ENCODE measurements around the gene CA5A. TPM values are rescaled to one million over a fixed set of nuclear protein-coding genes. Genes with fewer than 3 reads are reported as not detected.

The CA5A gene
- total and polyA plus RNA-seq, 2 of the 13 experiments (the other 11 are each of a cell fraction or from before 2014, with no cell fraction given): 66.8 to 106 TPM

DNA sequence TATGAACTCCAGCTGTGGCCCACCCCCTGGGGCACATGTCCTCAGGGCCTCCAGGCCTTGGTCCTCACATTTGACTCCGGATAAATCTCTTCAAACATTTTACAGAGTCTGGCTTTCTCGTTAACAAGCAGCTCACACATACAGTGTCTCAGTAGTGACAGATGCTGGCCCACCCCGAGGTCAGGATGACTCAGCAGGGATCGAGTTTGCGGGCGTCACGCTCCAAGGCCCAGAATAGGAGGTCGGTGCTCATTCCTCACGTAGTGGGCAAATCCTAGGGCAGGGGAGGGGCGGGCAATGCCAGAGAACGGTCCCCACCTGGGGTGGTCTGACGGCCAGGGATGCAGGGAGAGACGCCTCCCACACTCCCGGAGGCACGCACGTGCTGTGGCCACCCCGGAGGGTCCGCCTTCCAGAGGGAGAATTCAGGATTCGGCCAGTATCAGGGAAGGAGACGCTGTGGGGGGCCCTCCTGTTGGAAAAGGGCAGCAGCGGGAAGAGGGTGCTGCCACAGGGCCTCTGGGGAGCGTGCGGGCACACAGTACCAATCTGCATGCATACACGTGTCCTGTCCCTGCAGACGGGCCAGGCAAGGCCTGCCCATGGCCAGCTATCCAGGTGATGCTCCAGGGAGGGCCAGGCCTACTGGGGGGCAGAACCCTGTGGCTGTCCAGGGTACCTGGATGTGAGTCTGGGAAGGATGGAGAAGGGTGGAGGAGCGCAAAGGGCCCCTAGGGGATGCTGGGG lies 75.6 kb downstream of the CA5A start:
- Histone ChIP-seq H3K27ac (ENCODE audit: extremely low read length, insufficient read depth, low read length) (peak overlapping the region; percentile 98), H3K79me2 (ENCODE audit: insufficient read depth, low read length) (peaks cover 92% of the 10 kb centered on the region)
- POLR2A ChIA-PET: interaction anchor here (0.9 to 13.8 kb wide), 10 partner anchors 7 to 95 kb away, joined by 3 to 399 read pairs (median 4); partner anchors contain the start of genes KLHDC4 and SLC7A5
- peak; percentile 71; the same call in 1 of the 2 replicates for TF ChIP-seq CHD4 (IDR thresholded peaks at IDR 0.05; ENCODE audit: borderline replicate concordance, low read length)
- no peak for TF ChIP-seq STAT5B (CRISPR knock-in tag; IDR thresholded peaks at IDR 0.05)
- 0 out of 2 replicates have a peak, but pooled peaks have one; percentile 31 for TF ChIP-seq ZNF451 (CRISPR knock-in tag; IDR thresholded peaks at IDR 0.05)
- TF ChIP-seq, protein P1, sequence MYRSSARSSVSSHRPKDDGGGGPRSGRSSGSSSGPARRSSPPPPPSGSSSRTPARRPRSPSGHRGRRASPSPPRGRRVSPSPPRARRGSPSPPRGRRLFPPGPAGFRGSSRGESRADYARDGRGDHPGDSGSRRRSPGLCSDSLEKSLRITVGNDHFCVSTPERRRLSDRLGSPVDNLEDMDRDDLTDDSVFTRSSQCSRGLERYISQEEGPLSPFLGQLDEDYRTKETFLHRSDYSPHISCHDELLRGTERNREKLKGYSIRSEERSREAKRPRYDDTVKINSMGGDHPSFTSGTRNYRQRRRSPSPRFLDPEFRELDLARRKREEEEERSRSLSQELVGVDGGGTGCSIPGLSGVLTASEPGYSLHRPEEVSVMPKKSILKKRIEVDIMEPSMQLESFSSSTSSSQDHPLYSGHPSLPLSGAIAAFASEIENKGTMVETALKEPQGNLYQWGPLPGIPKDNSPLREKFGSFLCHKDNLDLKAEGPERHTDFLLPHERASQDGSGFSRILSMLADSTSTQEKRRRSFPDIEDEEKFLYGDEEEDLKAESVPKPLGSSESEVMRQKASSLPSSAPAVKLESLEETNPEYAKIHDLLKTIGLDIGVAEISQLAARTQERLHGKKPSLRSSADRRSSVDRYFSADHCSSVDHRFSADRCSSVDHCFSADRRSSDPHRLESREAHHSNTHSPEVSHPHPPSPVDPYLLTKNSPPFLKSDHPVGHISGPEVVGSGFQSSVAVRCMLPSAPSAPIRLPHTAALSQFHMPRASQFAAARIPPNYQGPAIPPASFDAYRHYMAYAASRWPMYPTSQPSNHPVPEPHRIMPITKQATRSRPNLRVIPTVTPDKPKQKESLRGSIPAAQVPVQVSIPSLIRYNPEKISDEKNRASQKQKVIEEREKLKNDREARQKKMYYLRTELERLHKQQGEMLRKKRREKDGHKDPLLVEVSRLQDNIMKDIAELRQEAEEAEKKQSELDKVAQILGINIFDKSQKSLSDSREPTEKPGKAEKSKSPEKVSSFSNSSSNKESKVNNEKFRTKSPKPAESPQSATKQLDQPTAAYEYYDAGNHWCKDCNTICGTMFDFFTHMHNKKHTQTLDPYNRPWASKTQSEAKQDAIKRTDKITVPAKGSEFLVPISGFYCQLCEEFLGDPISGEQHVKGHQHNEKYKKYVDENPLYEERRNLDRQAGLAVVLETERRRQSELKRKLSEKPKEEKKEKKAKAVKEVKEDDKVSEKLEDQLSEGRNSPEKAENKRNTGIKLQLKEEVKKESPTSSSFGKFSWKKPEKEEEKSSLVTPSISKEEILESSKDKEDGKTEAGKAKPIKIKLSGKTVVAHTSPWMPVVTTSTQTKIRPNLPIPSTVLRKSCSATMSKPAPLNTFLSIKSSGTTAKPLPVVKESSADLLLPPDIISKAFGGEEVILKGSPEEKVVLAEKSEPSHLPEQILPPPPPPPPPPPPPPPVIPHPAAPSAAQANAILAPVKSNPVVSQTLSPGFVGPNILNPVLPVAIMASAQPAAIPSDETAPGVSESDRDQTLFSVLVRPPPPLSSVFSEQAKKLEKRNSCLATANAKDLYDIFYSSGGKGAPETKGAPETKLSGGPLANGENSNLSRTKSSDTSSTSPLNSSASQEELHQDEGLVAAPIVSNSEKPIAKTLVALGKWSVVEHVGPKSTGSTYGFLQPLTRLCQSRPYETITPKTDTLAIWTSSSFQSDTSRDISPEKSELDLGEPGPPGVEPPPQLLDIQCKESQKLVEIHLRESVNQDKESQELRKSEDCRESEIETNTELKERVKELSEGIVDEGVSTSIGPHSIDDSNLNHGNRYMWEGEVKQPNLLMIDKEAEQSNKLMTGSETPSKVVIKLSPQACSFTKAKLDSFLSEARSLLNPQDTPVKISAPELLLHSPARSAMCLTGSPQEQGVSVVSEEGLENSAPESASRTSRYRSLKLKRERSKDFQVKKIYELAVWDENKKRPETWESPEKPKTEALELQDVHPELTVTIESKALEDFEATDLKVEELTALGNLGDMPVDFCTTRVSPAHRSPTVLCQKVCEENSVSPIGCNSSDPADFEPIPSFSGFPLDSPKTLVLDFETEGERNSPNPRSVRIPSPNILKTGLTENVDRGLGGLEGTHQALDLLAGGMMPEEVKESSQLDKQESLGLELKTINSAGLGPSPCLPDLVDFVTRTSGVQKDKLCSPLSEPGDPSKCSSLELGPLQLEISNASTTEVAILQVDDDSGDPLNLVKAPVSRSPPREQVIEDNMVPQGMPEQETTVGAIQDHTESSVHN (CRISPR knock-in tag; IDR thresholded peaks at IDR 0.05): peak; percentile 61; the same call in 1 of the 2 replicates
- TF ChIP-seq TBX3 (IDR thresholded peaks at IDR 0.05; ENCODE audit: borderline replicate concordance): peak; percentile 29; the same call in 1 of the 2 replicates
- no peak for TF ChIP-seq SMYD3 (CRISPR knock-in tag; IDR thresholded peaks at IDR 0.05)
- TF ChIP-seq KDM2A (CRISPR knock-in tag; IDR thresholded peaks at IDR 0.05; ENCODE audit: borderline replicate concordance, low read depth): peak; percentile 68; the same call in 1 of the 2 replicates
- TF ChIP-seq, protein P2, sequence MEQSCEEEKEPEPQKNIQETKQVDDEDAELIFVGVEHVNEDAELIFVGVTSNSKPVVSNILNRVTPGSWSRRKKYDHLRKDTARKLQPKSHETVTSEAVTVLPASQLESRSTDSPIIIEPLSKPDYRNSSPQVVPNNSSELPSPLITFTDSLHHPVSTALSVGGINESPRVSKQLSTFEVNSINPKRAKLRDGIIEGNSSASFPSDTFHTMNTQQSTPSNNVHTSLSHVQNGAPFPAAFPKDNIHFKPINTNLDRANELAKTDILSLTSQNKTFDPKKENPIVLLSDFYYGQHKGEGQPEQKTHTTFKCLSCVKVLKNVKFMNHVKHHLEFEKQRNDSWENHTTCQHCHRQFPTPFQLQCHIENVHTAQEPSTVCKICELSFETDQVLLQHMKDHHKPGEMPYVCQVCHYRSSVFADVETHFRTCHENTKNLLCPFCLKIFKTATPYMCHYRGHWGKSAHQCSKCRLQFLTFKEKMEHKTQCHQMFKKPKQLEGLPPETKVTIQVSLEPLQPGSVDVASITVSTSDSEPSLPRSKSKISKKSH (CRISPR knock-in tag; IDR thresholded peaks at IDR 0.05; ENCODE audit: borderline replicate concordance): peak; percentile 47; the same call in 1 of the 2 replicates
- no peak for TF ChIP-seq ZNF12 (CRISPR knock-in tag; IDR thresholded peaks at IDR 0.05)
- no peak for TF ChIP-seq NFIC (IDR thresholded peaks at IDR 0.05; ENCODE audit: low read length)
- TF ChIP-seq ZNF563 (CRISPR knock-in tag; IDR thresholded peaks at IDR 0.05): peak; percentile 67; the same call in 1 of the 2 replicates
- peak; percentile 23; the same call in 1 of the 2 replicates for TF ChIP-seq POLR2AphosphoS5 (IDR thresholded peaks at IDR 0.05; ENCODE audit: low read depth, low read length)
- 0 out of 2 replicates have a peak, but pooled peaks have one; percentile 33 for TF ChIP-seq SP4 (CRISPR knock-in tag; IDR thresholded peaks at IDR 0.05)

More for the DNA sequence above, 75.6 kb downstream of the CA5A start:
- ATAC-seq: peak; percentile 9
- CTCF ChIA-PET (ENCODE audit: low intra/inter-chr PET ratio, low total read pairs): no interaction called here
- intact Hi-C loops (cut with micrococcal nuclease; ENCODE audit: unreplicated experiment): no loop called here
- DNase-seq (ENCODE audit: low spot score): peak; percentile 84
- H4K20me1 ChIP-seq (ENCODE audit: insufficient read depth, low read length): peaks cover 56% of the 10 kb centered on the region
- H3K36me3 ChIP-seq (replicated peaks in 1 of 2; ENCODE audit: control insufficient read depth in 1 of 2, insufficient read depth in 2 of 2, low read length in 2 of 2): peaks cover 3 to 11% of the 10 kb centered on the region in 2 experiments; a peak in 4 of 5 replicates
- no peaks in the 10 kb centered on the region for H3K27me3 ChIP-seq (ENCODE audit: control insufficient read depth in 1 of 2, insufficient read depth in 2 of 2, low read length in 2 of 2)
- FAIRE-seq: peak; percentile 64
- H2AFZ ChIP-seq (ENCODE audit: low read length): no peak overlapping the region
- BruUV-seq (replicated peaks): no TSS peak
- peak overlapping the region; percentile 77 for H3K4me2 ChIP-seq (ENCODE audit: low read depth, low read length)
- H3K9ac ChIP-seq (ENCODE audit: insufficient read depth, low read depth, low read length): peak overlapping the region; percentile 71
- H3K4me1 ChIP-seq (ENCODE audit: insufficient read depth, low read length): peaks cover 97% of the 10 kb centered on the region
- WGBS (ENCODE audit: low lambda C conversion rate): 28% methylated on average over 21 of the region's 26 CpGs
- H3K9me3 ChIP-seq (ENCODE audit: low read length): no peaks in the 10 kb centered on the region
- in situ Hi-C loops (cut with HindIII; ENCODE audit: extremely low pct_ligation_motif_present, low pct_unique_long_range_greater_than_20kb): loop anchor here (25.0 kb wide), 1 partner anchor 473 kb away; the partner anchor contains the start of genes FBXO31 and MAP1LC3B
- peak overlapping the region; percentile 6 to 66 (median 49); a peak in 5 of 6 replicates for H3K4me3 ChIP-seq (replicated peaks in 1 of 3; ENCODE audit: insufficient read depth in 1 of 3, low read depth in 2 of 3, low read length in 3 of 3)
